H1 (cell line): ENCODE measurements around the gene WLS. TPM values are rescaled to one million over a fixed set of nuclear protein-coding genes. Genes with fewer than 3 reads are reported as not detected.

Source experiments
- polyA plus RNA-seq, 7 experiments: library from polyadenylated mRNA; depleted of rRNA in 3 of 7; stranded (reverse) in 5 of 7; unstranded in 2 of 7; fragments of >200 nt in 5 of 7; fragments of 200-250 nt in 2 of 7; gene quantifications; 1 replicate in 5 of 7; 2 replicates in 1 of 7; 4 replicates in 1 of 7; pipeline versions ENCODE4 v1.2.1 to v1.2.3, GENCODE V29; 2011 to 2013; ENCODE audit warnings: missing spikeins in 2 of 7, mixed read lengths in 2 of 7
- total RNA-seq: library from RNA; stranded (reverse); fragmentation: NEBNext Ultra II Directional; extraction: Animal tissue kit (Norgen Biotek cat#: 25700); gene quantifications from 2 replicates; pipeline ENCODE4 v1.2.1, GENCODE V29; 2021
- TF ChIP-seq, protein P1 (sequence below): fragments of 300-600 bp; sonication (generic); IDR thresholded peaks from 2 replicates; pipeline ENCODE4 v1.7.1; 2012; ENCODE audit warnings: low read length, moderate library complexity, mild to moderate bottlenecking, inconsistent platforms; ENCODE audit not compliant: insufficient replicate concordance

The WLS gene
- total and polyA plus RNA-seq, 2 of the 8 experiments (the other 6 are each of a cell fraction or from before 2014, with no cell fraction given): 1.2 to 2.7 TPM

GRCh38 chr1:68107771-68108170, 124.6 kb downstream of the WLS start (continued):
- TF ChIP-seq, protein P1, sequence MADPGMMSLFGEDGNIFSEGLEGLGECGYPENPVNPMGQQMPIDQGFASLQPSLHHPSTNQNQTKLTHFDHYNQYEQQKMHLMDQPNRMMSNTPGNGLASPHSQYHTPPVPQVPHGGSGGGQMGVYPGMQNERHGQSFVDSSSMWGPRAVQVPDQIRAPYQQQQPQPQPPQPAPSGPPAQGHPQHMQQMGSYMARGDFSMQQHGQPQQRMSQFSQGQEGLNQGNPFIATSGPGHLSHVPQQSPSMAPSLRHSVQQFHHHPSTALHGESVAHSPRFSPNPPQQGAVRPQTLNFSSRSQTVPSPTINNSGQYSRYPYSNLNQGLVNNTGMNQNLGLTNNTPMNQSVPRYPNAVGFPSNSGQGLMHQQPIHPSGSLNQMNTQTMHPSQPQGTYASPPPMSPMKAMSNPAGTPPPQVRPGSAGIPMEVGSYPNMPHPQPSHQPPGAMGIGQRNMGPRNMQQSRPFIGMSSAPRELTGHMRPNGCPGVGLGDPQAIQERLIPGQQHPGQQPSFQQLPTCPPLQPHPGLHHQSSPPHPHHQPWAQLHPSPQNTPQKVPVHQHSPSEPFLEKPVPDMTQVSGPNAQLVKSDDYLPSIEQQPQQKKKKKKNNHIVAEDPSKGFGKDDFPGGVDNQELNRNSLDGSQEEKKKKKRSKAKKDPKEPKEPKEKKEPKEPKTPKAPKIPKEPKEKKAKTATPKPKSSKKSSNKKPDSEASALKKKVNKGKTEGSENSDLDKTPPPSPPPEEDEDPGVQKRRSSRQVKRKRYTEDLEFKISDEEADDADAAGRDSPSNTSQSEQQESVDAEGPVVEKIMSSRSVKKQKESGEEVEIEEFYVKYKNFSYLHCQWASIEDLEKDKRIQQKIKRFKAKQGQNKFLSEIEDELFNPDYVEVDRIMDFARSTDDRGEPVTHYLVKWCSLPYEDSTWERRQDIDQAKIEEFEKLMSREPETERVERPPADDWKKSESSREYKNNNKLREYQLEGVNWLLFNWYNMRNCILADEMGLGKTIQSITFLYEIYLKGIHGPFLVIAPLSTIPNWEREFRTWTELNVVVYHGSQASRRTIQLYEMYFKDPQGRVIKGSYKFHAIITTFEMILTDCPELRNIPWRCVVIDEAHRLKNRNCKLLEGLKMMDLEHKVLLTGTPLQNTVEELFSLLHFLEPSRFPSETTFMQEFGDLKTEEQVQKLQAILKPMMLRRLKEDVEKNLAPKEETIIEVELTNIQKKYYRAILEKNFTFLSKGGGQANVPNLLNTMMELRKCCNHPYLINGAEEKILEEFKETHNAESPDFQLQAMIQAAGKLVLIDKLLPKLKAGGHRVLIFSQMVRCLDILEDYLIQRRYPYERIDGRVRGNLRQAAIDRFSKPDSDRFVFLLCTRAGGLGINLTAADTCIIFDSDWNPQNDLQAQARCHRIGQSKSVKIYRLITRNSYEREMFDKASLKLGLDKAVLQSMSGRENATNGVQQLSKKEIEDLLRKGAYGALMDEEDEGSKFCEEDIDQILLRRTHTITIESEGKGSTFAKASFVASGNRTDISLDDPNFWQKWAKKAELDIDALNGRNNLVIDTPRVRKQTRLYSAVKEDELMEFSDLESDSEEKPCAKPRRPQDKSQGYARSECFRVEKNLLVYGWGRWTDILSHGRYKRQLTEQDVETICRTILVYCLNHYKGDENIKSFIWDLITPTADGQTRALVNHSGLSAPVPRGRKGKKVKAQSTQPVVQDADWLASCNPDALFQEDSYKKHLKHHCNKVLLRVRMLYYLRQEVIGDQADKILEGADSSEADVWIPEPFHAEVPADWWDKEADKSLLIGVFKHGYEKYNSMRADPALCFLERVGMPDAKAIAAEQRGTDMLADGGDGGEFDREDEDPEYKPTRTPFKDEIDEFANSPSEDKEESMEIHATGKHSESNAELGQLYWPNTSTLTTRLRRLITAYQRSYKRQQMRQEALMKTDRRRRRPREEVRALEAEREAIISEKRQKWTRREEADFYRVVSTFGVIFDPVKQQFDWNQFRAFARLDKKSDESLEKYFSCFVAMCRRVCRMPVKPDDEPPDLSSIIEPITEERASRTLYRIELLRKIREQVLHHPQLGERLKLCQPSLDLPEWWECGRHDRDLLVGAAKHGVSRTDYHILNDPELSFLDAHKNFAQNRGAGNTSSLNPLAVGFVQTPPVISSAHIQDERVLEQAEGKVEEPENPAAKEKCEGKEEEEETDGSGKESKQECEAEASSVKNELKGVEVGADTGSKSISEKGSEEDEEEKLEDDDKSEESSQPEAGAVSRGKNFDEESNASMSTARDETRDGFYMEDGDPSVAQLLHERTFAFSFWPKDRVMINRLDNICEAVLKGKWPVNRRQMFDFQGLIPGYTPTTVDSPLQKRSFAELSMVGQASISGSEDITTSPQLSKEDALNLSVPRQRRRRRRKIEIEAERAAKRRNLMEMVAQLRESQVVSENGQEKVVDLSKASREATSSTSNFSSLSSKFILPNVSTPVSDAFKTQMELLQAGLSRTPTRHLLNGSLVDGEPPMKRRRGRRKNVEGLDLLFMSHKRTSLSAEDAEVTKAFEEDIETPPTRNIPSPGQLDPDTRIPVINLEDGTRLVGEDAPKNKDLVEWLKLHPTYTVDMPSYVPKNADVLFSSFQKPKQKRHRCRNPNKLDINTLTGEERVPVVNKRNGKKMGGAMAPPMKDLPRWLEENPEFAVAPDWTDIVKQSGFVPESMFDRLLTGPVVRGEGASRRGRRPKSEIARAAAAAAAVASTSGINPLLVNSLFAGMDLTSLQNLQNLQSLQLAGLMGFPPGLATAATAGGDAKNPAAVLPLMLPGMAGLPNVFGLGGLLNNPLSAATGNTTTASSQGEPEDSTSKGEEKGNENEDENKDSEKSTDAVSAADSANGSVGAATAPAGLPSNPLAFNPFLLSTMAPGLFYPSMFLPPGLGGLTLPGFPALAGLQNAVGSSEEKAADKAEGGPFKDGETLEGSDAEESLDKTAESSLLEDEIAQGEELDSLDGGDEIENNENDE: no peak
